ENCODE results near the gene MEPCE. TPM values are rescaled to one million over a fixed set of nuclear protein-coding genes. Genes with fewer than 3 reads are reported as not detected.
"Not testable (repeated sequence)": the region's sequence is repeated elsewhere in the genome, so short reads cannot be mapped to it uniquely, and the experiment has no call there.

Gene MEPCE
- 10 to 100 TPM; 75.9 to 78.8 TPM for total RNA-seq
- 13.6 TPM for polyA plus RNA-seq

GRCh38 chr7:100429637-100430492 is at the start of gene MEPCE:
MEPCE (plus strand) TSS chr7:100429831; CDS start chr7:100430019, 188 bp downstream.
- Mint-ChIP-seq H3K4me1 (peaks cover 36 to 64% (median 43%) of the 10 kb centered on the region in 3 donors), H3K4me3 (peak within 1 kb of the TSS; percentile 96 to 100 (median 98)), H3K36me3 (peaks cover 0 to 55% (median 9%) of the 10 kb centered on the region in 3 donors), H3K27me3 (peaks cover 0 to 13% of the 10 kb centered on the region in 2 donors), H3K9me3 (peaks cover 0 to 6% (median 5%) of the 10 kb centered on the region in 5 donors), H3K27ac (peak within 1 kb of the TSS; percentile 94 to 100 (median 100))
- Histone ChIP-seq H3K36me3 (ENCODE audit: insufficient read depth, low read length) (peaks cover 15% of the 10 kb centered on the region), H3K27me3 (ENCODE audit: insufficient read depth, low read length, poor library complexity, severe bottlenecking) (no peaks in the 10 kb centered on the region), H3K27ac (ENCODE audit: low read depth, low read length) (peak within 1 kb of the TSS; percentile 100), H3K4me1 (ENCODE audit: insufficient read depth, low read length) (peaks cover 41% of the 10 kb centered on the region), H3K9me3 (ENCODE audit: low read length) (no peaks in the 10 kb centered on the region), H3K4me3 (ENCODE audit: low read length) (peak within 1 kb of the TSS; percentile 96)
- ChIA-PET CTCF (interaction anchor here (0.9 to 2.3 kb wide), 5 partner anchors 22 to 158 kb away, joined by 3 to 7 read pairs (median 4); partner anchors contain the start of genes FBXO24, LRCH4 and NYAP1), POLR2A (interaction anchor here (0.6 to 3.4 kb wide), 22 partner anchors 14 to 898 kb away, joined by 3 to 27 read pairs (median 5); partner anchors contain the start of genes AGFG2, FBXO24, GPC2 and LRCH4)
- peak; percentile 93 to 98 (median 97) for DNase-seq

- DNase-seq = no peak
- no peaks in the 10 kb centered on the region for H3K9me3 ChIP-seq (ENCODE audit: low read length)
- no peaks in the 10 kb centered on the region for H3K9me3 Mint-ChIP-seq
- peaks cover under 1 to 11% (median 3%) of the 10 kb centered on the region in 3 donors for H3K4me1 Mint-ChIP-seq
- POLR2A ChIA-PET = interaction anchor here (0.6 kb wide), 1 partner anchor 278 kb away, joined by 3 read pairs; no protein-coding TSS in a partner anchor
- H3K27ac Mint-ChIP-seq = no peak overlapping the region
- no peak overlapping the region for H3K27ac ChIP-seq (ENCODE audit: low read depth, low read length)
- H3K36me3 Mint-ChIP-seq = peaks cover 0 to 2% (median 0%) of the 10 kb centered on the region in 3 donors
- no peak overlapping the region for H3K4me3 Mint-ChIP-seq
- H3K27me3 ChIP-seq (ENCODE audit: insufficient read depth, low read length, poor library complexity, severe bottlenecking) = no peaks in the 10 kb centered on the region
- CTCF ChIA-PET = no interaction called here
- no peaks in the 10 kb centered on the region for H3K4me1 ChIP-seq (ENCODE audit: insufficient read depth, low read length)
- no peak overlapping the region for H3K4me3 ChIP-seq (ENCODE audit: low read length)
- H3K36me3 ChIP-seq (ENCODE audit: insufficient read depth, low read length) = no peaks in the 10 kb centered on the region
- peaks cover 0 to 3% of the 10 kb centered on the region in 2 donors for H3K27me3 Mint-ChIP-seq
Measured at GRCh38 chr7:100380196-100380595, 49.4 kb upstream of the MEPCE start.

- not testable (repeated sequence) for H3K9me3 ChIP-seq (ENCODE audit: low read length); H3K4me3 ChIP-seq (ENCODE audit: low read length); H3K4me1 ChIP-seq (ENCODE audit: insufficient read depth, low read length); H3K27ac ChIP-seq (ENCODE audit: low read depth, low read length); H3K27me3 Mint-ChIP-seq; H3K36me3 Mint-ChIP-seq; DNase-seq; H3K9me3 Mint-ChIP-seq; H3K27ac Mint-ChIP-seq; H3K4me1 Mint-ChIP-seq; H3K4me3 Mint-ChIP-seq; H3K27me3 ChIP-seq (ENCODE audit: insufficient read depth, low read length, poor library complexity, severe bottlenecking); H3K36me3 ChIP-seq (ENCODE audit: insufficient read depth, low read length)
- CTCF ChIA-PET = interaction anchor here (0.8 kb wide), 2 partner anchors 12 to 25 kb away, joined by 3 to 4 read pairs; no protein-coding TSS in a partner anchor
- POLR2A ChIA-PET = interaction anchor here (0.5 to 0.6 kb wide), 2 partner anchors 241 to 299 kb away, joined by 3 to 5 read pairs; no protein-coding TSS in a partner anchor
Measured at GRCh38 chr7:100381531-100382233, 47.9 kb upstream of the MEPCE start.

- H3K4me1 Mint-ChIP-seq; DNase-seq; H3K27ac ChIP-seq (ENCODE audit: low read depth, low read length); H3K36me3 ChIP-seq (ENCODE audit: insufficient read depth, low read length); H3K4me1 ChIP-seq (ENCODE audit: insufficient read depth, low read length); H3K36me3 Mint-ChIP-seq; H3K9me3 Mint-ChIP-seq; H3K27me3 ChIP-seq (ENCODE audit: insufficient read depth, low read length, poor library complexity, severe bottlenecking); H3K27me3 Mint-ChIP-seq; H3K4me3 ChIP-seq (ENCODE audit: low read length); H3K9me3 ChIP-seq (ENCODE audit: low read length): not testable (repeated sequence)
- CTCF ChIA-PET = interaction anchor here (0.8 kb wide), 1 partner anchor 24 kb away, joined by 4 read pairs; no protein-coding TSS in a partner anchor
- H3K4me3 Mint-ChIP-seq = peak overlapping the region in 2 of 7 donors; percentile 8 to 50
- POLR2A ChIA-PET = interaction anchor here (0.6 kb wide), 1 partner anchor 300 kb away, joined by 3 read pairs; no protein-coding TSS in a partner anchor
- peak overlapping the region in 3 of 8 donors; percentile 38 to 51 (median 43) for H3K27ac Mint-ChIP-seq
Measured at GRCh38 chr7:100382234-100382853, 47.3 kb upstream of the MEPCE start.

GRCh38 chr7:100384628-100385294 is 44.9 kb upstream of the MEPCE start:
- Mint-ChIP-seq H3K9me3 (no peaks in the 10 kb centered on the region), H3K4me3 (no peak overlapping the region), H3K27ac (peak overlapping the region in 1 of 8 donors; percentile 15), H3K4me1 (peaks cover 0 to 7% (median 3%) of the 10 kb centered on the region in 3 donors), H3K27me3 (peaks cover 3 to 10% of the 10 kb centered on the region in 2 donors), H3K36me3 (no peaks in the 10 kb centered on the region)
- Histone ChIP-seq H3K27me3 (ENCODE audit: insufficient read depth, low read length, poor library complexity, severe bottlenecking) (no peaks in the 10 kb centered on the region), H3K4me1 (ENCODE audit: insufficient read depth, low read length) (no peaks in the 10 kb centered on the region), H3K9me3 (ENCODE audit: low read length) (no peaks in the 10 kb centered on the region), H3K36me3 (ENCODE audit: insufficient read depth, low read length) (no peaks in the 10 kb centered on the region), H3K27ac (ENCODE audit: low read depth, low read length) (no peak overlapping the region), H3K4me3 (ENCODE audit: low read length) (no peak overlapping the region)
- ChIA-PET CTCF (no interaction called here), POLR2A (no interaction called here)
- DNase-seq = no peak

- CTCF ChIA-PET = no interaction called here
- Mint-ChIP-seq H3K4me3 (no peak overlapping the region), H3K4me1 (peaks cover 0 to 7% (median 3%) of the 10 kb centered on the region in 3 donors)
Measured at GRCh38 chr7:100386940-100387339, 42.7 kb upstream of the MEPCE start.

GRCh38 chr7:100387695-100388094 is 41.9 kb upstream of the MEPCE start:
- Mint-ChIP-seq H3K27ac (no peak overlapping the region), H3K9me3 (no peaks in the 10 kb centered on the region), H3K4me1 (peaks cover 0 to 2% (median 1%) of the 10 kb centered on the region in 3 donors), H3K27me3 (peaks cover 4 to 21% of the 10 kb centered on the region in 2 donors), H3K4me3 (no peak overlapping the region), H3K36me3 (no peaks in the 10 kb centered on the region)
- Histone ChIP-seq H3K4me3 (ENCODE audit: low read length) (no peak overlapping the region), H3K36me3 (ENCODE audit: insufficient read depth, low read length) (no peaks in the 10 kb centered on the region), H3K27me3 (ENCODE audit: insufficient read depth, low read length, poor library complexity, severe bottlenecking) (no peaks in the 10 kb centered on the region), H3K9me3 (ENCODE audit: low read length) (no peaks in the 10 kb centered on the region), H3K27ac (ENCODE audit: low read depth, low read length) (no peak overlapping the region), H3K4me1 (ENCODE audit: insufficient read depth, low read length) (no peaks in the 10 kb centered on the region)
- POLR2A ChIA-PET = no interaction called here
- CTCF ChIA-PET = no interaction called here
- DNase-seq = no peak

More at GRCh38 chr7:100386940-100387339, 42.7 kb upstream of the MEPCE start:
- Histone ChIP-seq H3K36me3 (ENCODE audit: insufficient read depth, low read length) (no peaks in the 10 kb centered on the region), H3K9me3 (ENCODE audit: low read length) (no peaks in the 10 kb centered on the region), H3K4me3 (ENCODE audit: low read length) (no peak overlapping the region), H3K27ac (ENCODE audit: low read depth, low read length) (no peak overlapping the region), H3K4me1 (ENCODE audit: insufficient read depth, low read length) (no peaks in the 10 kb centered on the region), H3K27me3 (ENCODE audit: insufficient read depth, low read length, poor library complexity, severe bottlenecking) (no peaks in the 10 kb centered on the region)
- POLR2A ChIA-PET = no interaction called here
- DNase-seq = no peak
- Mint-ChIP-seq H3K27me3 (peaks cover 4 to 21% of the 10 kb centered on the region in 2 donors), H3K27ac (no peak overlapping the region), H3K9me3 (no peaks in the 10 kb centered on the region), H3K36me3 (no peaks in the 10 kb centered on the region)
